ENCODE measurements around the gene ACSS2.

DNA sequence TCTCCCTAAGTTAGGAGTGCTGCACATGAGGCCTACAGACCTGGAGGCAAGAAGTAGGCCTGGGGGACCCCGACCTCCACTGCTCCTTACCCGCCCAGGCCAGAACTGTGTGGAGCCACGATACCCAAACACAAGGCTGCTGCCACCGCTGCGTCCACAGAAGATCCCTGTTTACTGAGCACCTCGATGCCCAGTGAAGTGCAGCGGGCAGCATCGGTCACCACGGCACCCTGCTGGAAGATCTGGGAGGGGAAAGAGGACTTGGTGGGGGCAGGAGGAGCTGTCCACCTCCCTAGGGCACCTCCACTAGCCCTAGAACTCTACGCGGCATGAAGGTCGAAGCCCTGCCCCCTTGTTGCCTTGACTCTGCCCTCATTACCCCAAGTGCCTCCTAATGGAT, 13.7 kb upstream of the ACSS2 start:
- TF ChIP-seq YY1 (IDR thresholded peaks at IDR 0.05; ENCODE audit: insufficient read depth, insufficient read length): no peak
- no peak for TF ChIP-seq ZNF274 (IDR thresholded peaks at IDR 0.05; ENCODE audit: low read depth, low read length)
- TF ChIP-seq SUZ12 (IDR thresholded peaks at IDR 0.05; ENCODE audit: extremely low read depth, insufficient read depth, insufficient read length): no peak

All from NT2/D1 (cell line).